HG03159 (cell line): ENCODE measurements around the gene C21orf58.

Experiments used
- ATAC-seq: cut with Tn5 transposase; IDR thresholded peaks from one replicate; pipeline ENCODE4 v1.9.1; 2021; ENCODE audit warnings: mild to moderate bottlenecking, moderate library complexity; ENCODE audit not compliant: unreplicated experiment

Gene C21orf58

GRCh38 chr21:46354046-46354445 lies 30.4 kb upstream of the C21orf58 start:
- ATAC-seq: no peak

- ATAC-seq: no peak
These were observed 29.2 kb upstream of the C21orf58 start for GRCh38 chr21:46352913-46353312.

DNA sequence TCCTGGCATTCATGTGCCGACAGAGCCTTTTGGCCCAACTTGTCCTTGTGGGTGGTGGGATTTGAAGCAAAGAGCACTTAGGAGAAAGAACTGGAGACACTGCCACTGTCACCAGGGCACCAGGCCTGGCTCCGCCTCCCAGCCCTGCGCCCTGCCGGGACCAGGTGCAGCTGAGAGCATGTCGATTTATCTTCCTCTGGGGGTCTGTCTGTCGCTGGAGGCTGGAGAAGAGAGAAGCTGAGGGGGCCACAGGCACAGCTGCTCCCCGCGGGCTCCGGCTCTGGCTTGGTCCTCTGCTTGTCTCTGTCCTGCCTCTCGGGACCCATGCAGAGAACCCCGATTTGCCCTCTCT lies 28.5 kb upstream of the C21orf58 start:
- ATAC-seq: no peak

DNA sequence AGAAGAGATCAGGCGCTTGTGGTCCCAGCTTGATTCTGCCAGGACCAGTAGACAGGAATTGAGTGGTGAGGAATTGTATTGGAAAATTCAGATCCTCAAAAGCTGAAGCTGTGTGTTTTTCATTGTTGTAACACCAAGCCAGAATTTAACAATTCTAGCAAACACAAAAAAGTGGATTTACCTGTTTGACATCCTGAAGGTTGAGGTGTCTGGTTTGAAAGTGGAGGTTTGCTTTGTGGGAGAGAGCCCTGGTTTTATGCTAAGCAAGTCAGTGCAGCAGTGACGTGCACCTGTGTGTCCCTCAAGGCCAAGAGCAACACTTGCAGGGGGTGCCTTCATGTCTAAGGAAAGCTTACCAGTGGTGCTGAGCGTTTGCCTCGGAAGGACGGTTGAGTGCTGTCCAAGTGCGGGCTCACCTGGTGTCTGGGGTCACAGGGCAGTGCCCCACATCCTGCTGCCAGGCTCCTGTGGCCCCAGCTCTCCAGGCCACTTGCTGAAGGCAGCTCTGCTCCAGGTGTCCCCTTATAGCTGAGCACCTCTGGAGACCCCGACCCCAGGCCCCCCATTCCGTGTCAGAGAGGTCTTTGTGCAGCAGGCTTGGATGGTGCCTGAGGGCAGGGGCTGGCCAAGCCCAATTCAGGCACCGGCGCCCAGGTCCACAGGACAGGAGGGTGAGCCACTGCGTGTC lies 27.9 kb upstream of the C21orf58 start:
- ATAC-seq: no peak

DNA sequence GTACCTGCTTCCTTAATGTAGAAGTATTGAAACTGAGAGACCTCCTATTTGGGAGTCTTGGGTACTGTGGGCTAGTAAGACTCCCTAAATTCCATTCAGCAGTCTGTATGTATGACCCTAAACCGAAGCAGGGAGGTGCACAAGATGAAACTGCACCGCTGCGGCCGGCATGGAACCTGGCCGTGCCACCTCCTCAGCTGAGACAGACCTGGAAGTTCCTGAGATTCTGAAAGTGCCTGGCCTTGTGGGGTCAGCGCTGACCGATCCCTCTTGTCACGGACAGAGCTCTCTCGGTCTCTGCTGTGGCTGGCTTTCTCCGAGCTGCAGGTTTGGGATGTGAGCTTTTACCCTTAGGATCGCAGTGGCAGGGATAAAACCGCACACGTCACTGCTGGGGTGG lies 27.3 kb upstream of the C21orf58 start:
- no peak for ATAC-seq

GRCh38 chr21:46350571-46350970 lies 26.9 kb upstream of the C21orf58 start:
- no peak for ATAC-seq

- no peak for ATAC-seq
These were observed 25.6 kb upstream of the C21orf58 start for GRCh38 chr21:46349134-46349760.

DNA sequence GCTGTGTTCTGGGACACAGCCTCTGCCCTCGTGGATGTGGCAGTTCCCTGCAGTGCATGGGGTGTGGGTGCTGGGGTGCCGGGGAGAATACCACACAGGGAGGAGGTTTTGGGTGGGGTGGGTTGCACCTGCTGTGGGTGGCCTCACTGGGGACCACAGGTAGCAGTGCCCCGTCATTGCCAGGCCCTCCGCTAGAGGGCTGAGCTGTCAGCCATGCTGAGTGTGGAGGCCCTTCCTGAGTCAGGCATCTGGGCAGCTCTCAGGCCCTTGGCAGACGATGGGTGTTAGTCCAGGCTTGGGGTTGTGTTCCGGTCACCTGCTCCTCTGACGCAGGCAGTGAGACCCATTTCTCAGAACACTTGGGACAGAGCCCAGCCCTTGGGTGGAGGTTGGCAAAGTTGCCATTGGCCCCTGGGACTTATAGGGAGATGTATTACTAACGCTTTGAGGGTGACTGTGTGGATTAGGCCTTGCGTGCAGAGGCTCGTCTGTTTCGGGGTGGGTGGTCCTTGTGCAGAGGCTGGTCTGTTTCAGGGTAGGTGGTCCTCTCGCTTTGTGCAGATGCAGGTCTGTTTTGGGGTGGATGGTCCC lies 24.2 kb upstream of the C21orf58 start:
- ATAC-seq: no peak

- ATAC-seq: no peak
These were observed 23.5 kb upstream of the C21orf58 start for GRCh38 chr21:46347203-46347550.

DNA sequence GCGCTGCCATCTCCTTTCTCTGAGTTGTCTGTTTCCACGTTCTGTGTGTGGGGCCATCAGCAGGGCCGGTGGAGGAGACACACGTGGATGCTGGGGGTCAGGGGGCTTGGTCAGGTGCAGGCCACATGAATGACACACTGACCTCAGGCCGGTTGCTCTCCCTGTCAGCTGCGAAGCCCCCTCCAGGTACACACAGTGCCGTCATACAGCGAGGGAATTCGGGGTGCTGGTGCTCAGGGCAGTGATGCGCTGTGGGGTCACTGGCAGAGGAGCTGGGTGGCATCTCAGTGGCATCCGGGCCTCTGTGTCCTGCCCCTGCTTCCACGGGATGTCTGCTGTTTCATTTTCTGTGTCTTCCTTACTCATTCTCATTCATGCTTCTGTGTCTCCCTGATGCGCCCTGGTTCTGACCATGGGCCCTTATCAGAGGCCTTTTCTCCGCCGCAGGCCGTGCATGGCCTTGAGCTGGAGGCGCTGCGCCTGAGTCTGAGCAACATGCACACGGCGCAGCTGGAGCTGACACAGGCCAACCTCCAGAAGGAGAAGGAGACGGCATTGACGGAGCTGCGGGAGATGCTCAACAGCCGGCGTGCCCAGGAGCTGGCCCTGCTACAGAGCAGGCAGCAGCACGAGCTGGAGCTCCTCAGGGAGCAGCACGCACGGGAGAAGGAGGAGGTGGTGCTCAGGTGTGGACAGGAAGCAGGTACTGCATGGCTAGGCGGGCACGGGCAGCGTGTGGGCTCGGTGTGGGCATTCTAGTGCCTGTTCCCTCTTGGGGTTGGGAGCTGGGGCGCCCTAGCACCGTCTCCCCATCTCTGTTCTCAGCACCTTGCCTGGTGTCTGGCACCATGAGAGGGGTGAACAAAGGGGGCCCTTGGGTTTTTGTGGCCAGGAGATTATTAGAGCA lies 22.9 kb upstream of the C21orf58 start:
- ATAC-seq: no peak

GRCh38 chr21:46345861-46346260 lies 22.2 kb upstream of the C21orf58 start:
- ATAC-seq: no peak

GRCh38 chr21:46344219-46344915 lies 20.7 kb upstream of the C21orf58 start:
- no peak for ATAC-seq

DNA sequence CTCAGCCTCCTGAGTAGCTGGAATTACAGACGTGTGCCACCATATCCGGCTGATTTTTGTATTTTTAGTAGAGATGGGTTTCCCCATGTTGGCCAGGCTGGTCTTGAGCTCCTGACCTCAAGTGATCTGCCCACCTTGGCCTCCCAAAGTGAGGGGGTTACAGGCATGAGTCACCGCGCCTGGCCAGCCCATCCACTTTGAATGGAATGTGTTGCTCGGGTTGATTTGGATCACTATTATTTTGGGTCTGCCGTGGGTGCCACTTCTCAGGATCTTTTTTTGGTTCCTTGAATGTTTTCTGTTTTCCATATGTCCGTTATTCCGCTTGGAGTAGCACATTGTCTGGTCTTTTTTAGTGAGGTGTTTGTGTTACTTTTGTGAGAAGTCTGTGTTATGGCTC lies 17.3 kb upstream of the C21orf58 start:
- ATAC-seq: no peak

DNA sequence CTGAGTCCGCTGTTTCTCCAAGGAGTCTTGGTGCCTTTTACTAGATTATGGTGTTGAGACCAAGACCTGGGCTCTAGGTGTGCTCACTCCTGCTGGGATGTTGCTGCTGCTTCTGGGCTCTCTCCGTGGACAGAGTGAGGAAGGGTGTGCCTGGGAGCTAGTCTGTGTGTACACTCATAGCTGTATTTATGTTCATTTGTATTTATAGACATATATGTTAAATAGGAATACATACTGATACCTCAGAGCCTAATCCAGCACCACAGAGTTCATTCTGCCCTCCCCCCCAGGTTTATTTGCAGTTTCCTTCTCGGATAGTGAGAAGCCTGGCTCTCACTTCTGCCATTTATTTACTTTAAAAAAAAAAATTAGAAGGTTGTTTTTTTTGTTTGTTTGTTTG lies 12.9 kb upstream of the C21orf58 start:
- no peak for ATAC-seq

- ATAC-seq: no peak
These were observed 10.9 kb upstream of the C21orf58 start for GRCh38 chr21:46334351-46335140.

GRCh38 chr21:46329796-46330195 lies 6.1 kb upstream of the C21orf58 start:
- ATAC-seq: no peak

GRCh38 chr21:46328151-46328550 lies 4.5 kb upstream of the C21orf58 start:
- no peak for ATAC-seq

GRCh38 chr21:46327711-46328110 lies 4.0 kb upstream of the C21orf58 start:
- ATAC-seq: no peak

- ATAC-seq: no peak
These were observed 2.5 kb upstream of the C21orf58 start for GRCh38 chr21:46326110-46326703.
